ENCODE results near the gene ACLY. TPM values are rescaled to one million over a fixed set of nuclear protein-coding genes. Genes with fewer than 3 reads are reported as not detected.

The ACLY gene
- total and polyA plus RNA-seq, 2 donors (not counting 1 experiment from before 2014, with no cell fraction given), result 40.2 to 91.5 TPM

- POLR2A ChIA-PET, result no interaction called here
Measured at GRCh38 chr17:41873559-41874292, 45.0 kb downstream of the ACLY start.

More at GRCh38 chr17:41873559-41874292, 45.0 kb downstream of the ACLY start:
- Mint-ChIP-seq H3K27me3 (no peaks in the 10 kb centered on the region), H3K4me1 (no peaks in the 10 kb centered on the region), H3K9me3 (ENCODE audit: insufficient read depth) (no peaks in the 10 kb centered on the region), H3K27ac (no peak overlapping the region), H3K4me3 (no peak overlapping the region)
- no peak overlapping the region for H3K9ac ChIP-seq (ENCODE audit: low read length)
- no peaks in the 10 kb centered on the region for H3K9me3 ChIP-seq (ENCODE audit: control extremely low read depth in 1 of 3, control insufficient read depth in 2 of 3, insufficient read depth in 1 of 3, low read length in 2 of 3)
- H2AFZ ChIP-seq (ENCODE audit: insufficient read depth, low read depth, low read length, poor library complexity, severe bottlenecking), result no peak overlapping the region
- no peak for DNase-seq
- WGBS (ENCODE audit: insufficient coverage), result over 99% methylated on average over 10 of the region's 10 CpGs
- TF ChIP-seq EZH2 (IDR thresholded peaks at IDR 0.05; ENCODE audit: borderline replicate concordance, insufficient read depth, low read depth, low read length, poor library complexity, severe bottlenecking), result no peak
- no peak for TF ChIP-seq CTCF (IDR thresholded peaks at IDR 0.05)
- H3K4me2 ChIP-seq (replicated peaks; ENCODE audit: low read depth, low read length, poor library complexity, severe bottlenecking), result no peak overlapping the region
- CTCF ChIA-PET, result no interaction called here
- H3K4me3 ChIP-seq (ENCODE audit: control extremely low read depth in 1 of 5, extremely low read depth in 1 of 5, insufficient read depth in 1 of 5, low read depth in 2 of 5, low read length in 4 of 5), result no peak overlapping the region
- intact Hi-C loops (cut with micrococcal nuclease), result no loop called here
- no peaks in the 10 kb centered on the region for H3K79me2 ChIP-seq (ENCODE audit: control insufficient read depth, insufficient read depth, low read length)
- H3K4me1 ChIP-seq (ENCODE audit: control insufficient read depth in 2 of 2, insufficient read depth in 2 of 2, low read length in 2 of 2), result no peaks in the 10 kb centered on the region
- no peak for ATAC-seq (ENCODE audit: low read depth)
- H4K20me1 ChIP-seq (ENCODE audit: control insufficient read depth, insufficient read depth, low read length, poor library complexity, severe bottlenecking), result no peaks in the 10 kb centered on the region
- H3K27me3 ChIP-seq (replicated peaks in 1 of 4; ENCODE audit: control extremely low read depth in 1 of 4, control insufficient read depth in 3 of 4, insufficient read depth in 4 of 4, low read length in 3 of 4), result no peaks in the 10 kb centered on the region
- H3K27ac ChIP-seq (ENCODE audit: low read length in 2 of 2), result no peak overlapping the region
- peaks cover 0 to 55% of the 10 kb centered on the region in 2 experiments for H3K36me3 ChIP-seq (replicated peaks in 1 of 2; ENCODE audit: control extremely low read depth in 1 of 2, control insufficient read depth in 1 of 2, extremely low read depth in 1 of 2, insufficient read depth in 2 of 2, low read length in 1 of 2)
